HFF-Myc (cell line): ENCODE results near the gene ACOT8.

Source experiments
- DNase-seq: peaks from one replicate; pipeline ENCODE4 v3.0.0-alpha.2; 2011; ENCODE audit warnings: low read depth; ENCODE audit errors: extremely low read depth
- H3K4me3 ChIP-seq: replicated peaks from 2 replicates; pipeline ENCODE4 v1.5.1; 2011; ENCODE audit warnings: low read depth, mild to moderate bottlenecking, control low read depth, low read length
- CTCF ChIP-seq: IDR thresholded peaks from 2 replicates; pipeline ENCODE4 v1.5.1; 2012; ENCODE audit warnings: mild to moderate bottlenecking, low read depth, low read length, control low read depth; ENCODE audit errors: missing control alignments

ACOT8 gene

GRCh38 chr20:45863543-45864470, 6.6 kb upstream of the ACOT8 start:
- DNase-seq, result no peak
- no peak for TF ChIP-seq CTCF

GRCh38 chr20:45861221-45862075, 4.3 kb upstream of the ACOT8 start:
- DNase-seq, result no peak
- no peak for TF ChIP-seq CTCF
- no peak overlapping the region for H3K4me3 ChIP-seq

More at GRCh38 chr20:45863543-45864470, 6.6 kb upstream of the ACOT8 start:
- no peak overlapping the region for H3K4me3 ChIP-seq

GRCh38 chr20:45860560-45861220, 3.5 kb upstream of the ACOT8 start:
- no peak for DNase-seq
- TF ChIP-seq CTCF, result no peak
- H3K4me3 ChIP-seq, result no peak overlapping the region

- DNase-seq, result no peak
- TF ChIP-seq CTCF, result no peak
- H3K4me3 ChIP-seq, result no peak overlapping the region
Observed at GRCh38 chr20:45859916-45860315, 2.7 kb upstream of the ACOT8 start.

GRCh38 chr20:45857882-45858216, 657 bp upstream of the ACOT8 start:
- TF ChIP-seq CTCF, result no peak
- no peak for DNase-seq
- H3K4me3 ChIP-seq, result peak overlapping the region; percentile 85

GRCh38 chr20:45853484-45853883, 3.7 kb downstream of the ACOT8 start:
- no peak for DNase-seq
- H3K4me3 ChIP-seq, result no peak overlapping the region
- no peak for TF ChIP-seq CTCF
